Lower leg skin (tissue), 3 donors: ENCODE data around the gene CHN2.

Experiments used
- CTCF ChIP-seq, 3 donors: fragments of 450-650 bp; IDR thresholded peaks; one replicate each; pipeline ENCODE4 v1.5.1; 2016; ENCODE audit warnings: antibody characterized with exemption in 3 of 3, mild to moderate bottlenecking in 3 of 3, moderate library complexity in 2 of 3
- POLR2A ChIP-seq, 2 donors: fragments of 450-650 bp; IDR thresholded peaks; one replicate each; pipeline ENCODE4 v1.6.1; 2016 to 2017; ENCODE audit warnings: antibody characterized with exemption in 2 of 2, mild to moderate bottlenecking in 1 of 2, moderate library complexity in 1 of 2

- no peak for TF ChIP-seq CTCF (IDR thresholded peaks at IDR 0.05)
- no peak for TF ChIP-seq POLR2A (IDR thresholded peaks at IDR 0.05)
Measured at GRCh38 chr7:29328045-29328444, 133.5 kb downstream of the CHN2 start.
